Small intestine (tissue), 7 donors: ENCODE data around the gene OR6K2. TPM values are rescaled to one million over a fixed set of nuclear protein-coding genes. Genes with fewer than 3 reads are reported as not detected.
"Not testable (repeated sequence)": the region's sequence is repeated elsewhere in the genome, so short reads cannot be mapped to it uniquely, and the experiment has no call there.

Experiments used
- DNase-seq, 2 donors: peaks; one replicate each; pipeline versions ENCODE4 v3.0.0 to v3.0.0-alpha.2; 2013
- FAIRE-seq: peaks from 2 replicates; lab custom pipeline; 2012; peaks lifted over from hg19 to GRCh38; lab: Jason Lieb, UNC
- H3K27ac ChIP-seq, 3 donors: one replicate each; pipeline ENCODE4 v1.5.1; 2013; ENCODE audit warnings: low read length in 2 of 3, mild to moderate bottlenecking in 2 of 3, control low read depth in 1 of 3, inconsistent platforms in 1 of 3, low read depth in 1 of 3, moderate library complexity in 1 of 3
- H3K27me3 ChIP-seq, 3 donors: one replicate each; pipeline ENCODE4 v1.6.1; 2013; ENCODE audit warnings: low read length in 3 of 3, inconsistent platforms in 1 of 3; ENCODE audit not compliant: control insufficient read depth in 3 of 3, insufficient read depth in 3 of 3
- H3K36me3 ChIP-seq, 3 donors: one replicate each; pipeline ENCODE4 v1.6.1; 2013; ENCODE audit warnings: low read length in 3 of 3, inconsistent platforms in 1 of 3, low read depth in 1 of 3, mild to moderate bottlenecking in 1 of 3, moderate library complexity in 1 of 3; ENCODE audit not compliant: control insufficient read depth in 3 of 3, insufficient read depth in 2 of 3
- H3K4me1 ChIP-seq, 3 donors: one replicate each; pipeline ENCODE4 v1.6.1; 2013; ENCODE audit warnings: low read length in 2 of 3, inconsistent platforms in 1 of 3, low read depth in 1 of 3, mild to moderate bottlenecking in 1 of 3, moderate library complexity in 1 of 3; ENCODE audit not compliant: control insufficient read depth in 3 of 3, insufficient read depth in 2 of 3
- H3K4me3 ChIP-seq, 3 donors: one replicate each; pipeline ENCODE4 v1.5.1; 2013; ENCODE audit warnings: low read length in 3 of 3, control low read depth in 1 of 3, inconsistent platforms in 1 of 3, low read depth in 1 of 3, mild to moderate bottlenecking in 1 of 3, moderate library complexity in 1 of 3
- H3K9me3 ChIP-seq, 2 donors: one replicate each; pipeline ENCODE4 v1.6.1; 2013; ENCODE audit warnings: low read depth in 1 of 2, low read length in 1 of 2; ENCODE audit not compliant: control insufficient read depth in 2 of 2, insufficient read depth in 1 of 2
- WGBS, 3 donors: extraction: QIAGEN DNeasy Blood & Tissue Kit; methylation state at CpG; one replicate each; pipeline ENCODE4 v1.1.7; 2013; 5-methylcytosine and 5-hydroxymethylcytosine counted together
- polyA plus RNA-seq, 4 donors: library from polyadenylated mRNA; stranded (reverse) in 3 of 4; unstranded in 1 of 4; fragments of 200-250 nt in 3 of 4; fragments of 120-200 nt in 1 of 4; gene quantifications; one replicate each; pipeline versions ENCODE4 v1.2.1 to v1.2.3, GENCODE V29; 2013
- donor health status: healthy with polysubstance abuse.
- donor health status: control.
- donor health status: control.
- donor health status: Bipolar disorder and iron deficiency.
- donor health status: healthy.

The OR6K2 gene
- polyA plus RNA-seq, 4 donors = not detected

GRCh38 chr1:158691149-158691548, 9.3 kb downstream of the OR6K2 start:
- 35 to 64% (median 39%) methylated on average over 1 of the region's 1 CpG for WGBS, 3 donors
- not testable (repeated sequence) for FAIRE-seq, H3K9me3 ChIP-seq, H3K27ac ChIP-seq, H3K36me3 ChIP-seq, H3K27me3 ChIP-seq, H3K4me3 ChIP-seq, H3K4me1 ChIP-seq, DNase-seq

- H3K4me1 ChIP-seq = no peaks in the 10 kb centered on the region
- no peak for FAIRE-seq
Observed at GRCh38 chr1:158689875-158690274, 10.6 kb downstream of the OR6K2 start.

GRCh38 chr1:158689110-158689509, 11.3 kb downstream of the OR6K2 start:
- WGBS, 3 donors = 67 to 90% (median 78%) methylated on average over 1 of the region's 1 CpG
- no peak for DNase-seq
- no peaks in the 10 kb centered on the region for H3K36me3 ChIP-seq
- no peaks in the 10 kb centered on the region for H3K9me3 ChIP-seq
- no peak overlapping the region for H3K4me3 ChIP-seq
- no peaks in the 10 kb centered on the region for H3K27me3 ChIP-seq
- H3K27ac ChIP-seq = no peak overlapping the region
- FAIRE-seq = no peak
- H3K4me1 ChIP-seq = no peaks in the 10 kb centered on the region

More at GRCh38 chr1:158689875-158690274, 10.6 kb downstream of the OR6K2 start:
- DNase-seq = no peak
- Histone ChIP-seq H3K27ac (no peak overlapping the region), H3K36me3 (no peaks in the 10 kb centered on the region), H3K27me3 (no peaks in the 10 kb centered on the region), H3K9me3 (no peaks in the 10 kb centered on the region), H3K4me3 (no peak overlapping the region)

- not testable (repeated sequence) for H3K36me3 ChIP-seq, FAIRE-seq, H3K9me3 ChIP-seq, H3K27me3 ChIP-seq, H3K27ac ChIP-seq, H3K4me3 ChIP-seq, H3K4me1 ChIP-seq, DNase-seq
- WGBS, 3 donors = 88 to 96% (median 89%) methylated on average over 1 of the region's 1 CpG
Observed at GRCh38 chr1:158688343-158688742, 12.1 kb downstream of the OR6K2 start.

GRCh38 chr1:158687037-158687436, 13.4 kb downstream of the OR6K2 start:
- FAIRE-seq (no peak), DNase-seq (no peak)
- Histone ChIP-seq H3K4me3 (no peak overlapping the region), H3K9me3 (no peaks in the 10 kb centered on the region), H3K27ac (no peak overlapping the region), H3K36me3 (no peaks in the 10 kb centered on the region), H3K27me3 (no peaks in the 10 kb centered on the region), H3K4me1 (no peaks in the 10 kb centered on the region)

- no peaks in the 10 kb centered on the region for H3K27me3 ChIP-seq
- no peaks in the 10 kb centered on the region for H3K36me3 ChIP-seq
- DNase-seq = no peak
- no peak for FAIRE-seq
- H3K4me3 ChIP-seq = no peak within 1 kb of the TSS
- no peaks in the 10 kb centered on the region for H3K4me1 ChIP-seq
- H3K9me3 ChIP-seq = no peaks in the 10 kb centered on the region
- WGBS, 3 donors = 54 to 63% (median 62%) methylated on average over 7 of the region's 7 CpGs
- H3K27ac ChIP-seq = no peak within 1 kb of the TSS
Observed at GRCh38 chr1:158686111-158687009, 14.1 kb downstream of the OR6K2 start, which contains the start of gene SPTA1. Gene SPTA1 (minus strand): TSS chr1:158686715. CDS start chr1:158686517, 198 bp downstream.

GRCh38 chr1:158685085-158685484, 15.4 kb downstream of the OR6K2 start:
- H3K27me3 ChIP-seq = no peaks in the 10 kb centered on the region
- no peaks in the 10 kb centered on the region for H3K4me1 ChIP-seq
- WGBS, 3 donors = 57 to 68% (median 59%) methylated on average over 7 of the region's 7 CpGs
- DNase-seq (no peak), FAIRE-seq (no peak)
- H3K36me3 ChIP-seq = no peaks in the 10 kb centered on the region
- H3K9me3 ChIP-seq = no peaks in the 10 kb centered on the region
- H3K4me3 ChIP-seq = no peak overlapping the region
- H3K27ac ChIP-seq = no peak overlapping the region

- H3K4me1 ChIP-seq = no peaks in the 10 kb centered on the region
- FAIRE-seq (no peak), DNase-seq (no peak)
- WGBS, 3 donors = 77 to 94% (median 91%) methylated on average over 2 of the region's 2 CpGs
- no peak overlapping the region for H3K4me3 ChIP-seq
- no peaks in the 10 kb centered on the region for H3K27me3 ChIP-seq
- no peaks in the 10 kb centered on the region for H3K36me3 ChIP-seq
- H3K27ac ChIP-seq = no peak overlapping the region
- H3K9me3 ChIP-seq = no peaks in the 10 kb centered on the region
Observed at GRCh38 chr1:158681606-158682005, 18.8 kb downstream of the OR6K2 start.
